Neural progenitor cell (in vitro differentiated cells): ENCODE measurements around the gene NTM.

Source experiments
- CTCF ChIP-seq: fragments of 200-600 bp; sonication (generic); IDR thresholded peaks from 2 replicates; pipeline ENCODE4 v1.5.1; 2017; ENCODE audit warnings: antibody characterized with exemption, mild to moderate bottlenecking
- EZH2 ChIP-seq: fragments of 200-600 bp; sonication (generic); IDR thresholded peaks from 2 replicates; pipeline ENCODE4 v1.6.1; 2017; ENCODE audit warnings: antibody characterized with exemption, mild to moderate bottlenecking, moderate library complexity
- EZH2phosphoT487 ChIP-seq: fragments of 200-600 bp; sonication (generic); IDR thresholded peaks from 2 replicates; pipeline ENCODE4 v1.6.1; 2017; ENCODE audit warnings: antibody characterized with exemption

GRCh38 chr11:131763193-131763890 is 392.9 kb downstream of the NTM start:
- TF ChIP-seq CTCF (no peak), EZH2 (no peak), EZH2phosphoT487 (no peak)
